ENCODE results near the gene MEF2D. TPM values are rescaled to one million over a fixed set of nuclear protein-coding genes. Genes with fewer than 3 reads are reported as not detected.

The MEF2D gene
- 11.6 and 12.1 TPM in 2 replicates for total RNA-seq

GRCh38 chr1:156500543-156500792 is at the start of gene MEF2D:
Gene MEF2D, minus strand, starts transcription at chr1:156500775. Its CDS starts 17,483 bp downstream, at chr1:156483292.

Other genes with a start within 250 kb of the MEF2D start
- gene SMG5, start 217.9 kb downstream of the MEF2D start, total RNA-seq = 40.3 and 68.3 TPM in 2 replicates
- gene TMEM79, start 216.4 kb downstream of the MEF2D start, total RNA-seq = 1.3 and 3.0 TPM in 2 replicates
- 79.4 and 138 TPM in 2 replicates for gene GLMP, start 205.1 kb downstream of the MEF2D start, total RNA-seq
- gene VHLL, start 201.5 kb downstream of the MEF2D start, total RNA-seq = not detected in 2 replicates
- 486 and 506 TPM in 2 replicates for gene CCT3, start 162.5 kb downstream of the MEF2D start, total RNA-seq
- gene TSACC, start 162.2 kb downstream of the MEF2D start, total RNA-seq = 0.33 TPM in 1 of 2 replicates, not detected in the other
- gene RHBG, start 131.6 kb downstream of the MEF2D start, total RNA-seq = not detected in 2 replicates
- 3.8 and 50.3 TPM in 2 replicates for gene IQGAP3, start 71.8 kb upstream of the MEF2D start, total RNA-seq
- not detected in 2 replicates for gene TTC24, start 78.9 kb upstream of the MEF2D start, total RNA-seq
- gene NAXE, start 91.0 kb upstream of the MEF2D start, total RNA-seq = 61.2 and 85.8 TPM in 2 replicates
- gene GPATCH4, start 100.7 kb upstream of the MEF2D start, total RNA-seq = 11.9 and 19.9 TPM in 2 replicates
- gene HAPLN2, start 118.6 kb upstream of the MEF2D start, total RNA-seq = not detected in 2 replicates
- not detected in 2 replicates for gene BCAN, start 141.3 kb upstream of the MEF2D start, total RNA-seq
- gene NES, start 176.6 kb upstream of the MEF2D start, total RNA-seq = 58.2 and 110 TPM in 2 replicates
- 248 and 256 TPM in 2 replicates for gene CRABP2, start 204.8 kb upstream of the MEF2D start, total RNA-seq
- gene METTL25B, start 227.7 kb upstream of the MEF2D start, total RNA-seq = 15.9 and 17.0 TPM in 2 replicates
- 4.7 and 7.4 TPM in 2 replicates for gene ISG20L2, start 228.0 kb upstream of the MEF2D start, total RNA-seq
- gene MRPL24, start 240.3 kb upstream of the MEF2D start, total RNA-seq = 42.2 and 53.4 TPM in 2 replicates

Measured in smooth muscle cell of trachea (primary cell).